ENCODE measurements around the gene SVIL.
"Not testable (repeated sequence)": the region's sequence is repeated elsewhere in the genome, so short reads cannot be mapped to it uniquely, and the experiment has no call there.

SVIL gene

GRCh38 chr10:29649561-29650551 is 15.1 kb upstream of the SVIL start:
- no peak for DNase-seq (ENCODE audit: low spot score)

DNA sequence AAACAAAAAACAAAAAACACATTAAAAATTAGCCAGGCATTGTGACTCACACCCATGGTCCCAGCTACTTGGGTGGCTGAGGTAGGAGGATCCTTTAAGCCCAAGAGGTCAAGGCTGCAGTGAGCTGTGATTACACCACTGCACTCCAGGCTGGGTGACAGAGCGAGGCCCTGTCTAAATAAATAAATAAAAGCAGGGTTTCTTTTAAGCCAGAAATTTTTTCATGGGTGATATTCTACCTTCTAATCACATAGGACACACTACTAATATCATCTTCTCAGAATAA is 14.2 kb upstream of the SVIL start:
- no peak for DNase-seq (ENCODE audit: low spot score)

- DNase-seq (ENCODE audit: low spot score): peak; percentile 46
These were observed 13.6 kb upstream of the SVIL start for GRCh38 chr10:29648114-29648982.

DNA sequence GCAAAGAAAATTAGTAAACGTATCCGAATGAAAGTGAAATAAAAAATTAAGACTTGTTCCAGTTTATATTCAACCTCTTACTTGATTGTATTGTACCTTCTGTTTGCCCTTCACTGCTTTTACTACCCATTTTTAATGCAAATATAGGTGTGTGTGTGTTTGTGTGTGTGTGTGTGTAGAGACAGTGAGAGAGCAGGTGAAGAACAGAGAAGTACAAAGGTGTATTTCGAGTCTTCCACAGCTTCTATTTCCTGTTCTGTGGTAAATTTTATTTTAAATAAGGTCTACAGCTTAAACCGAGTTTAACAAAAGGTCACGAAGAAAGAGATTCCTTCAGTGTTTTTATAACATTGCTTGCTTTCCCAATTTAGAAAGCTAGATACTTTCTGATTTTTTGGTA is 12.7 kb upstream of the SVIL start:
- no peak for DNase-seq (ENCODE audit: low spot score)

DNA sequence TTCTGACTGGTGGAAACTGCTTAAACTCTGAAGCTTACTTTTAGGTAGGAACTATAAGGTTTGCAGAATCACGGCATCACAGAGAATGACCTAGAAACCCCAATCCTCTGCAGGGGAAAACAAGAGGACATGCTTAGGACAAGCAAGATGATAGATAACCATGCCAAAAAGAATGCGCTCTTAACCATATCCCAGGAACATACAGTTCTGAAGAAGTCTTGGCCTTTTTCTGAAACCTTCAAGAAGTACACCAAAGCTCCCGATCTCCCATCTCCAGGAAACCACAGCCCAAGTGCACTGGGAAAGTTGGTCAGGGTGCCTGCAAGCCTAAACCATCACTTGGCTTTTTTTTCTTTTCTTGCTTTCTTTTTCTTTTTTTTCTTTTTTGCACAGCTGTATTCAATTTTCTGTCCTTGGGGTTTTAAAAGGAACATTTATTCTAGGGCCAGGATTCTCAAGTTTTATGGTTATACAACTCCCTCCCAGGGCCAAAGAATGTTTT is 12.2 kb upstream of the SVIL start:
- DNase-seq (ENCODE audit: low spot score): no peak

- peak; percentile 59 for DNase-seq (ENCODE audit: low spot score)
These were observed 11.6 kb upstream of the SVIL start for GRCh38 chr10:29646238-29646902.

- DNase-seq (ENCODE audit: low spot score): no peak
These were observed 9.2 kb upstream of the SVIL start for GRCh38 chr10:29643771-29644501.

GRCh38 chr10:29642990-29643389 is 8.2 kb upstream of the SVIL start:
- DNase-seq (ENCODE audit: low spot score): peak; percentile 38

DNA sequence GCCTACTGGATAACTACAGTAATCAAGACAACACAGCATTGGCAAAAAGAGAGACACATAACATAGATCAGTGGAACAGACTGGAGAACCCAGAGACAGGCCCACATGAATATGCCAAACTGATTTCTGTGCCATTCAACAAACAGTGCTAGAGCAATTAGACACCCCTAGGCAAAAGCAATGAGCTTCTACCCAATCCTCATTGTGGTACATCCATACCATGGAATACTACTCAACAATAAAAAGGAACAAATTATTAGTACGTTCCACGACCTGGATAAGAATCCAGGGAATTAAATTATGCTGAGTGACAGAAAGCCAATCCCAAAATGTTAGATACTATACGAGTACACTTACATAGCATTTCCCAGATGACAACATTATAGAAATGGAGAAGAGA is 2.8 kb upstream of the SVIL start:
- DNase-seq (ENCODE audit: low spot score): no peak

- DNase-seq (ENCODE audit: low spot score): peak; percentile 65
These were observed 1.4 kb upstream of the SVIL start for GRCh38 chr10:29636178-29636577.

- no peak for DNase-seq (ENCODE audit: low spot score)
These were observed 957 bp upstream of the SVIL start for GRCh38 chr10:29635711-29636144.

GRCh38 chr10:29634105-29634504 is 666 bp downstream of the SVIL start:
- no peak for DNase-seq (ENCODE audit: low spot score)

- no peak for DNase-seq (ENCODE audit: low spot score)
These were observed 3.8 kb downstream of the SVIL start for GRCh38 chr10:29631049-29631339.

- no peak for DNase-seq (ENCODE audit: low spot score)
These were observed 4.3 kb downstream of the SVIL start for GRCh38 chr10:29630205-29631048.

GRCh38 chr10:29628912-29629526 is 5.8 kb downstream of the SVIL start:
- DNase-seq (ENCODE audit: low spot score): no peak

GRCh38 chr10:29628311-29628710 is 6.5 kb downstream of the SVIL start:
- no peak for DNase-seq (ENCODE audit: low spot score)

DNA sequence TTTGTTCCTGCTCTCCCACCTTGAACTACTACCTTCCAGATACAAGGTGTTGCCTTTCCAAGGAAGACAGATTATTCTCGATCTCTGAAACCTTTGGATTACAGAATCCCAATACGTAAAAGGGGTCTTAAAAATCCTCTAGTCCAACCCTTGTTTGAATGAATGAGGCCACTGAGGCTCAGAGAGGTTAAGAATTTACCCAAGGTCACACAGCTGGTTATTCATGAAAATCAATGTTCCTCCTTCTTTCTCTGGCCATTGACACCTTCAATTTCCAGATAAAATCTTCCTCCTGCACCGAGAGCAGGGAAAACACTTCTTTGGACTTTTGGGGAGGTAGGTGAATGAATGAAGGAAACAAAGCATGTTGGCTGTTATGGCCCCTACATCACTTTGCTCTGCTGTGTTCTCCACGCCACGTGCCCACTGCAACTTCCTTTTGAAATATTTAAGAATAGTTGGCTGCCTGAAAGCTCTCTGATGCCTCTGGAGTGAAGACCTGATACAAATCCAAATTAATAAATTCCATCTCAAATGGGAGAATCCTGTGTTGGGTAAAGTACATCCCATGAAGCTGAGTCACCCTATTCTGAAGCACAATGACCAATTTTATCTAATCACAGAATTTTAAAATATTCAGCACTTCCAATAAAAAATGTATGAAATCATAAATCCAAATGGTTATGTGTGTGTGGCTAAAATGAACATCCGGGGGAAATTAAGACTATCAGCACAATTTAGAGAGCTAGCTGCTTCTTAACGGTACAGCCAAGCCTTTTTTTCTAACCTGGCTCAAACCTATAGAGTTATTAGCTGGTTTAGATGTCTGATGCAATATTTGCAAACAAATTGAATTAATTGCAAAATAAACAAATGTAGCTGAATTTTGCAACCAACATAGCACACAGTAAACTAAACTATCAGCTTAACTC is 7.3 kb downstream of the SVIL start:
- peak; percentile 67 for DNase-seq (ENCODE audit: low spot score)

DNA sequence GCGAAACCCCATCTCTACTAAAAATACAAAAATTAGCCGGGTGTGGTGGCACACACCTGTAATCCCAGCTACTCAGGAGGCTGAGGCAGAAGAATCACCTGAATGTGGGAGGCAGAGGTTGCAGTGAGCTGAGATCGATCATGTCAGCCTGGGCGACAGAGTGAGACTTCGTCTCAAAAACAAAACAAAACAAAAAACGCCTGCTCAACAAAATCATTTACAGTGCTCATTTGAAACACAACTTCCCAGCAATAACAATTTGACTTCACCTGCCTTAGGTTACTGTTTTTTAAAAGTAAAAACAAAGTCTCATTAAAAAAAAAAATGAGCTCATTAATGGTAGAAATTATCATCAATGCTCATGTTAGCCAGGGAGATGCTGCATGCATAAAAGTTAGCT is 10.4 kb downstream of the SVIL start:
- not testable (repeated sequence) for DNase-seq (ENCODE audit: low spot score)

- no peak for DNase-seq (ENCODE audit: low spot score)
These were observed 11.0 kb downstream of the SVIL start for GRCh38 chr10:29623797-29624196.

Measured in AG08395 (cell line).